Measurements from ENCODE around the gene MARK3.

Gene MARK3

DNA sequence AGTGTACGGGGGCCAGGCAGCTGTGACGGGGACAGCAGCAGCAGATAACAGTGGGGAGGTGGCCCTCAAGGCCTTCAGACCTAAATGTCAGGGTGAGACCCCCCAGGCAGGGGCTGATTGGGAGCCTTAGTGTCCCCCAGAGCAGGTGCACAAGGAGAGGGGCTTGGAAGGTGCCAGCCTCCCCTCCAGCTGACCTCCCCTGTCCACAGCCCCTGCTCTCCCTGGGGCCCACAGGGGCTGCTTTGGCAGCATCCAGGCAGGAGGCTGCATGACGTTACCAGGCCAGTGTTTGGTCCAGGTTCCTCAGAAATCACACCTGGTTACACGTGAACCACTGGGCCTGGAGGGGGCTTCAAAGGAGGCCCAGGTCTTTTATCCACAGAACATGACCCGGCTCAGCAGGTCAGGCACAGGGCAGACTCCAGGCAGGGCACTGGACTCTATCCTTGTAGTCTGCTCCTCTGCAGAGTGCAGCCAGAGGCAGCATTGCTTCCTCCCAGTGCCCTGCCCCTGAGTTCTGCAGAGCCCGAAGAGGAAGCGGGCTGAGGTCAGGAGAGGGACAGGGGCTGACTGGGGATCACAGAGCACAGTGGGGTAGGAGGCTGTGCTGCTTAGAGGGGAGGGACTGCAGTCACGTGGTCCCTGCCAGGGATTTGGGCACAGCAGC, 141.2 kb downstream of the MARK3 start:
- H3K4me1 Mint-ChIP-seq: peaks cover 56% of the 10 kb centered on the region
- peak overlapping the region; percentile 89 to 98 (median 92) for H3K27ac Mint-ChIP-seq
- no peaks in the 10 kb centered on the region for H3K9me3 Mint-ChIP-seq
- TF ChIP-seq, protein P1, sequence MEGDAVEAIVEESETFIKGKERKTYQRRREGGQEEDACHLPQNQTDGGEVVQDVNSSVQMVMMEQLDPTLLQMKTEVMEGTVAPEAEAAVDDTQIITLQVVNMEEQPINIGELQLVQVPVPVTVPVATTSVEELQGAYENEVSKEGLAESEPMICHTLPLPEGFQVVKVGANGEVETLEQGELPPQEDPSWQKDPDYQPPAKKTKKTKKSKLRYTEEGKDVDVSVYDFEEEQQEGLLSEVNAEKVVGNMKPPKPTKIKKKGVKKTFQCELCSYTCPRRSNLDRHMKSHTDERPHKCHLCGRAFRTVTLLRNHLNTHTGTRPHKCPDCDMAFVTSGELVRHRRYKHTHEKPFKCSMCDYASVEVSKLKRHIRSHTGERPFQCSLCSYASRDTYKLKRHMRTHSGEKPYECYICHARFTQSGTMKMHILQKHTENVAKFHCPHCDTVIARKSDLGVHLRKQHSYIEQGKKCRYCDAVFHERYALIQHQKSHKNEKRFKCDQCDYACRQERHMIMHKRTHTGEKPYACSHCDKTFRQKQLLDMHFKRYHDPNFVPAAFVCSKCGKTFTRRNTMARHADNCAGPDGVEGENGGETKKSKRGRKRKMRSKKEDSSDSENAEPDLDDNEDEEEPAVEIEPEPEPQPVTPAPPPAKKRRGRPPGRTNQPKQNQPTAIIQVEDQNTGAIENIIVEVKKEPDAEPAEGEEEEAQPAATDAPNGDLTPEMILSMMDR (IDR thresholded peaks at IDR 0.05; ENCODE audit: unreplicated experiment in 3 of 3): no peak
- H3K27me3 Mint-ChIP-seq (ENCODE audit: low read depth): peaks cover 21% of the 10 kb centered on the region
- H3K36me3 Mint-ChIP-seq (ENCODE audit: low read depth): no peaks in the 10 kb centered on the region
- H3K4me3 Mint-ChIP-seq: peak overlapping the region; percentile 57 to 78 (median 59)

GRCh38 chr14:103526914-103527248, 141.7 kb downstream of the MARK3 start:
- Mint-ChIP-seq H3K27me3 (ENCODE audit: low read depth) (peaks cover 21% of the 10 kb centered on the region), H3K4me3 (peak overlapping the region; percentile 89 to 98 (median 96)), H3K36me3 (ENCODE audit: low read depth) (no peaks in the 10 kb centered on the region), H3K9me3 (no peaks in the 10 kb centered on the region), H3K27ac (peak overlapping the region; percentile 83 to 100 (median 98)), H3K4me1 (peaks cover 56% of the 10 kb centered on the region)
- TF ChIP-seq, protein P1 (IDR thresholded peaks at IDR 0.05; ENCODE audit: unreplicated experiment in 3 of 3): no peak

DNA sequence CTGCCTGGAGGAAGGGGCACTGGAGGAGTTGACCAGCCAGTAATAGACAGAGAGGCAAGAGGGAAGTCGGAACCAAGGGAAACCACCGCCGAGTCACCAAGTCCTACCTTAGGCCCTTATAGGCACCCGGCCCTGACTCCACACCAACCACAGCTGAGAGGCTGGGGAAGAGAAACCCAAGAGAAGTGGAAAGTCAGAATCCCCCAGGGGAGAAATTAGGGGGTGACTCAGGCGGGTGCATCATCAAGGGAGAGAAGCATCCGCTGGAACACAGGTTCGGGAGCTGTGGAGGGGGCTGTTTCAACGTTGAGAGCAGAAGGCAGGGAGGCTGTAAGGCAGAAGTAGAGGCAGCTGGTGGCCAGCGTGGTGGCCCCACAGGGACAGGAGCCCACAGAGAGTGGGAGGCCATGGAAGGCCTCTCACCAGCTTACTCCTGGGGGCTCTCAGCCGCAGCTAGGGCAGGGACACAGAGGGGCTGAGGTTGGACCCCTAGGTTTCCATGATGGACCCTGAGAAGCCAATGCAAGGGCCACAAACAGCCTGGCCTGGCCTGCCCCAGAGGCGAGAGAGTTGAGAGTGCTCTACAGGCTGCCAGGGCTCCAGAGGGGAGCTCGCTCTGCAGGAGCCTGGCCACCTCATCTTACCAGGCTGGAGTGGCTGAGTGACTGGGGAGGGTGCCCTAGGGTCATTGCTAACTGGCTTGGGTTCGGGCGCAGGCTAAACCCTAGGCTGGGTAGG, 142.4 kb downstream of the MARK3 start:
- Mint-ChIP-seq H3K36me3 (ENCODE audit: low read depth) (no peaks in the 10 kb centered on the region), H3K9me3 (no peaks in the 10 kb centered on the region), H3K27ac (peak overlapping the region; percentile 83 to 100 (median 98)), H3K4me3 (peak overlapping the region; percentile 89 to 98 (median 96)), H3K4me1 (peaks cover 56% of the 10 kb centered on the region), H3K27me3 (ENCODE audit: low read depth) (peaks cover 21% of the 10 kb centered on the region)
- TF ChIP-seq, protein P1 (IDR thresholded peaks at IDR 0.05; ENCODE audit: unreplicated experiment in 3 of 3): no peak

DNA sequence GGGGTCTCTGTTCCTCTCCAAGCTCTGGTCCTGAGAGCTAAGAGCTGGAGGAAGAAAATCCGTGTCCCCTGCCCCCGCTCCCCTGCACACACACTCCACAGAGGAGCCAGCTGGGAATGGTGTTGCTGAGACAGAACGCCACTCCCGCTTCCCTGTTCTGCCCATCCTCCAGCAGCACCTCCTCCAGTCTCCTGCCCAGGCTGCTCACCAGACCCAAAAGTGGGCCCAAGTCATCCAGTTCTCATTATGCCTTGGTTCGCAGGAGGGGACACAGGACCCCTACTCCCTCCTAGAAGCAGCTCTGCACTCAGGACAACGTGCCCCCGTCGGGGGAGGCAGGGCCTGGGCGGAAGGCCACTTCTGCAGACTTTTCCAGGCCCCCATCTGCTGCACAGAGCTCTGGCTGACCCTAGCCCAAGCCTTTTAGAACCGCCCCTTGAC, 143.0 kb downstream of the MARK3 start:
- Mint-ChIP-seq H3K36me3 (ENCODE audit: low read depth) (no peaks in the 10 kb centered on the region), H3K4me1 (peaks cover 56% of the 10 kb centered on the region), H3K9me3 (no peaks in the 10 kb centered on the region), H3K27ac (peak overlapping the region; percentile 83 to 100 (median 98)), H3K27me3 (ENCODE audit: low read depth) (peaks cover 21% of the 10 kb centered on the region), H3K4me3 (peak overlapping the region; percentile 89 to 98 (median 96))
- TF ChIP-seq, protein P1 (IDR thresholded peaks at IDR 0.05; ENCODE audit: unreplicated experiment in 3 of 3): no peak

GRCh38 chr14:103528587-103529382, 143.6 kb downstream of the MARK3 start, which contains the start of gene TRMT61A:
Gene TRMT61A (plus strand): TSS chr14:103529196. CDS start chr14:103529979, 783 bp downstream.
- peaks cover 52% of the 10 kb centered on the region for H3K4me1 Mint-ChIP-seq
- no peaks in the 10 kb centered on the region for H3K9me3 Mint-ChIP-seq

More at GRCh38 chr14:103528587-103529382, 143.6 kb downstream of the MARK3 start, which contains the start of gene TRMT61A:
- TF ChIP-seq, protein P1 (IDR thresholded peaks at IDR 0.05; ENCODE audit: unreplicated experiment in 3 of 3): no peak
- peaks cover 15% of the 10 kb centered on the region for H3K27me3 Mint-ChIP-seq (ENCODE audit: low read depth)
- H3K36me3 Mint-ChIP-seq (ENCODE audit: low read depth): no peaks in the 10 kb centered on the region
- peak within 1 kb of the TSS; percentile 89 to 98 (median 96) for H3K4me3 Mint-ChIP-seq
- H3K27ac Mint-ChIP-seq: peak within 1 kb of the TSS; percentile 83 to 100 (median 98)

Data from nephron (organoid).